Pericardium fibroblast (primary cell): Measurements from ENCODE around the gene KCNJ5. TPM values are rescaled to one million over a fixed set of nuclear protein-coding genes. Genes with fewer than 3 reads are reported as not detected.

ENCODE experiments used
- total RNA-seq: library from RNA; depleted of rRNA; stranded (reverse); fragments of >200 nt; gene quantifications from 2 replicates; pipeline ENCODE4 v1.2.3, GENCODE V29; 2015

The KCNJ5 gene
- total RNA-seq = not detected in 2 replicates

GRCh38 chr11:128890543-128891368 is at the start of gene KCNJ5:
Gene KCNJ5 (plus strand): TSS chr11:128891356. CDS start chr11:128911274, 19,918 bp downstream.

DNA sequence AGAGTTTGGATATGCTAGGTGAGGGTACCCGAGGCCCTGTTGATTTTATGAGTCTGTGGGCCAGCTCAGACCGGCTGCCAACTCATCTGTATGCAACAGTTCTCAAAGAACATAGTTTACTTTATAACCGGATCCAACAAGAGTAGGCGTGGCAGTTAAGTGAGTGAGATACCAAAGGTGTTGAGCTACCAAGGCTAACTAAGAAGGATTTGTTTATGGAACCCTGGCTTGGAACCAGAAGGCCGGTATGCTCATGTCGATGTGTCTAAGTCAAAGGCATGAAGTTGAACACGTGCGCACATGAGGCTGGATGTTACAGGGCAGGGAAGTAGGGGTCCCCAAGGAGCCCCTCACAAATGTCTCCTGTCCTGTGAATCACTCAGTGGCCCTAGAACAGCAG is 23.9 kb upstream of the KCNJ5 start, which contains the start of gene KCNJ1:
Gene KCNJ1 (minus strand): TSS at position 20 of the 400 bp plus-strand sequence. CDS start 27,053 bp downstream, outside the sequence.

GRCh38 chr11:128942817-128943427 is 51.8 kb downstream of the KCNJ5 start, which contains the start of gene TP53AIP1:
Gene TP53AIP1 (minus strand): TSS chr11:128942871. CDS start chr11:128937818, 5,053 bp downstream.

Other genes with a start within 250 kb of the KCNJ5 start
- gene FLI1, start 197.3 kb upstream of the KCNJ5 start, total RNA-seq = 6.7 and 30.5 TPM in 2 replicates
- gene KCNJ1, start 24.1 kb upstream of the KCNJ5 start, total RNA-seq = not detected in 2 replicates
- gene TP53AIP1, start 51.5 kb downstream of the KCNJ5 start, total RNA-seq = not detected in 2 replicates